RWPE1 (cell line): ENCODE data around the gene SLC16A7.
"Not testable (repeated sequence)": the region's sequence is repeated elsewhere in the genome, so short reads cannot be mapped to it uniquely, and the experiment has no call there.

Experiments
- CTCF ChIA-PET: fragments of 350-600 bp; sonication (Branson Sonifier 250); formaldehyde crosslinking; extraction: SDS; loops from one replicate; lab custom pipeline; 2021; lab: Yijun Ruan, JAX
- POLR2A ChIA-PET: fragments of 400-600 bp; formaldehyde crosslinking; extraction: SDS; loops from one replicate; lab custom pipeline; 2020; ENCODE audit warnings: antibody characterized with exemption; ENCODE audit not compliant: low non-redundant PET; lab: Yijun Ruan, JAX
- DNase-seq: peaks from one replicate; pipeline ENCODE4 v3.0.0; 2012; ENCODE audit warnings: low spot score
- H3K27ac ChIP-seq: fragments of 450-650 bp; 2 replicates; pipeline ENCODE4 v1.5.1; 2017
- CTCF ChIP-seq: fragments of 450-650 bp; conservative IDR thresholded peaks from 2 replicates; pipeline ENCODE4 v1.5.1; 2017; ENCODE audit warnings: low read depth, mild to moderate bottlenecking

Gene SLC16A7

GRCh38 chr12:59594943-59595500 is 807 bp upstream of the SLC16A7 start:
- ChIA-PET POLR2A (no interaction called here), CTCF (no interaction called here)
- no peak for DNase-seq
- no peak overlapping the region; the same call in 1 of the 2 replicates for H3K27ac ChIP-seq
- no peak for TF ChIP-seq CTCF

- H3K27ac ChIP-seq, result peak overlapping the region; percentile 99
- DNase-seq, result no peak
- POLR2A ChIA-PET, result no interaction called here
- no peak for TF ChIP-seq CTCF
- CTCF ChIA-PET, result interaction anchor here (0.6 kb wide), 1 partner anchor 11 kb away, joined by 3 read pairs; no protein-coding TSS in a partner anchor
Observed at GRCh38 chr12:59595565-59595882, 305 bp upstream of the SLC16A7 start.

- CTCF ChIA-PET, result interaction anchor here (0.6 to 1.0 kb wide), 3 partner anchors 21 to 1005 kb away, joined by 3 to 6 read pairs (median 3); no protein-coding TSS in a partner anchor
- peak overlapping the region; percentile 99 for H3K27ac ChIP-seq
- peak; percentile 46 for DNase-seq
- POLR2A ChIA-PET, result no interaction called here
- no peak for TF ChIP-seq CTCF
Observed at GRCh38 chr12:59597385-59597781, 1.6 kb downstream of the SLC16A7 start.

- no peak for TF ChIP-seq CTCF
- DNase-seq, result no peak
- H3K27ac ChIP-seq, result no peak overlapping the region
- ChIA-PET CTCF (no interaction called here), POLR2A (no interaction called here)
Observed at GRCh38 chr12:59600171-59600570, 4.3 kb downstream of the SLC16A7 start.

GRCh38 chr12:59603754-59604153 is 7.9 kb downstream of the SLC16A7 start:
- H3K27ac ChIP-seq, result no peak overlapping the region
- CTCF ChIA-PET, result no interaction called here
- POLR2A ChIA-PET, result no interaction called here
- DNase-seq, result no peak
- no peak for TF ChIP-seq CTCF

GRCh38 chr12:59612823-59613434 is 17.1 kb downstream of the SLC16A7 start:
- POLR2A ChIA-PET, DNase-seq, CTCF ChIA-PET, H3K27ac ChIP-seq: not testable (repeated sequence)

GRCh38 chr12:59615392-59616165 is 19.8 kb downstream of the SLC16A7 start:
- ChIA-PET POLR2A (no interaction called here), CTCF (no interaction called here)
- no peak for DNase-seq
- no peak for TF ChIP-seq CTCF
- no peak overlapping the region for H3K27ac ChIP-seq
